Heart right ventricle (tissue), 16 donors: ENCODE measurements around the gene CARMIL3. TPM values are rescaled to one million over a fixed set of nuclear protein-coding genes. Genes with fewer than 3 reads are reported as not detected.
A peak's percentile ranks its signal among the peaks of the same experiment; 100 is the strongest.

Experiments
- ATAC-seq, 8 donors: fragments of 200-7000 bp; cut with Tn5 transposase; one replicate each; pipeline ENCODE4 v1.9.1; 2020; ENCODE audit warnings: mild to moderate bottlenecking in 8 of 8, moderate library complexity in 8 of 8, moderate number of reproducible peaks in 1 of 8
- DNase-seq, 2 donors: peaks; one replicate each; pipeline ENCODE4 v3.0.0-alpha.2; 2020
- H3K27ac ChIP-seq, 10 donors: fragments of 200-600 bp; sonication (generic) in 2 of 10; one replicate each; pipeline versions ENCODE4 v1.5.0 to v1.8.0; 2020 to 2022; ENCODE audit warnings: mild to moderate bottlenecking in 3 of 10
- H3K27me3 ChIP-seq, 7 donors: fragments of 200-600 bp; one replicate each; pipeline ENCODE4 v1.8.0; 2021 to 2022; ENCODE audit warnings: mild to moderate bottlenecking in 2 of 7
- H3K36me3 ChIP-seq, 9 donors: fragments of 200-600 bp; sonication (generic) in 1 of 9; one replicate each; pipeline versions ENCODE4 v1.5.0 to v1.8.0; 2020 to 2022; ENCODE audit warnings: mild to moderate bottlenecking in 2 of 9
- H3K4me1 ChIP-seq, 9 donors: fragments of 200-600 bp; sonication (generic) in 1 of 9; one replicate each; pipeline versions ENCODE4 v1.5.0 to v1.8.0; 2020 to 2022; ENCODE audit warnings: mild to moderate bottlenecking in 4 of 9
- H3K4me3 ChIP-seq, 10 donors: fragments of 200-600 bp; sonication (generic) in 2 of 10; one replicate each; pipeline versions ENCODE4 v1.5.0 to v1.8.0; 2020 to 2022; ENCODE audit warnings: mild to moderate bottlenecking in 7 of 10, moderate library complexity in 2 of 10
- H3K9me3 ChIP-seq, 11 donors: fragments of 200-600 bp in 10 of 11; sonication (generic) in 2 of 11; one replicate each; pipeline versions ENCODE4 v1.5.0 to v1.8.0; 2013 to 2022; ENCODE audit warnings: mild to moderate bottlenecking in 2 of 11, control low read depth in 1 of 11, moderate library complexity in 1 of 11
- CTCF ChIP-seq, 9 donors: fragments of 200-600 bp; sonication (generic) in 2 of 9; IDR thresholded peaks; one replicate each; pipeline versions ENCODE4 v1.5.0 to v1.8.0; 2021 to 2022; ENCODE audit warnings: antibody characterized with exemption in 9 of 9, mild to moderate bottlenecking in 5 of 9, moderate library complexity in 1 of 9
- WGBS, 2 donors: extraction: QIAGEN DNeasy Blood & Tissue Kit; methylation state at CpG; one replicate each; pipeline ENCODE4 v1.1.7; 2013; ENCODE audit warnings: inconsistent platforms in 1 of 2; 5-methylcytosine and 5-hydroxymethylcytosine counted together
- intact Hi-C, 10 donors: fragments of 100-400 bp; cut with DNase I; formaldehyde crosslinking; loops; one replicate each; pipeline versions ENCODE4 v1.11.1 to v1.14.2; 2022
- polyA plus RNA-seq, 2 donors: library from polyadenylated mRNA; stranded (reverse); fragments of 200-250 nt; gene quantifications; one replicate each; pipeline ENCODE4 v1.2.3, GENCODE V29; 2013
- total RNA-seq, 10 donors: library from RNA; stranded (reverse); fragmentation: NEBNext Ultra II Directional in 3 of 10; extraction: Animal tissue kit (Norgen Biotek cat#: 25700) in 3 of 10; gene quantifications; one replicate each; pipeline versions ENCODE4 v1.2.1 to v1.2.4, GENCODE V29; 2021 to 2023
- donor health status: Arrhythmogenic right ventricular cardiomyopathy.
- donor health status: ischemic (EF 13 %, LVEDD 7.1; RV severe dilation, severe dysfunction).
- donor health status: healthy with polysubstance abuse.
- donor health status: DM: no; HTN: yes; CAD: no.
- donor health status: DM: no; HTN: no; CAD: no.
- donor health status: ischemic (EF 25% LVEDD 6.9; RV normal size, moderate dysfunction).
- donor health status: ischemic (EF 25% LVEDD 5.7; RV mildly dilated, moderate dysfunction).
- donor health status: healthy.
- donor health status: DM: yes; HTN: yes; CAD: no.
- donor health status: Ischemic cardiomyopathy.
- donor health status: ischemic (EF 35%, LVEDD 5.7; RV mildly dilated, moderate dysfunction).
- donor health status: nonischemic (EF 11% LVEDD 7.7; RV severe dilation, severe dysfunction).
- donor health status: DM: yes; HTN: yes; CAD: no.
- donor health status: PGD.
- donor health status: ischemic (EF 29% LVEDD 5.4; RV normal size, mild dysfunction).
- donor health status: nonischemic (EF 23%, LVEDD 6.1; RV moderate dilation, normal function).

The CARMIL3 gene
- total and polyA plus RNA-seq, 12 donors, result 0.06 to 0.44 (median 0.12) TPM; not detected in 3

GRCh38 chr14:24113379-24113800 lies 61.6 kb downstream of the CARMIL3 start:
- no peak for TF ChIP-seq CTCF (IDR thresholded peaks at IDR 0.05)
- peak overlapping the region; percentile 90 to 99 (median 98) for H3K27ac ChIP-seq
- peak overlapping the region; percentile 24 to 80 (median 69) for H3K4me3 ChIP-seq
- H3K27me3 ChIP-seq, result no peaks in the 10 kb centered on the region
- 20 to 21% methylated on average over 15 of the region's 15 CpGs for WGBS, 2 donors
- ATAC-seq (peak in 4 of 8 donors; percentile 0 to 4 (median 2)), DNase-seq (no peak)
- peaks cover 6 to 41% (median 19%) of the 10 kb centered on the region in 9 donors for H3K4me1 ChIP-seq
- peaks cover 0 to 22% (median 15%) of the 10 kb centered on the region in 9 donors for H3K36me3 ChIP-seq
- H3K9me3 ChIP-seq, result no peaks in the 10 kb centered on the region
- intact Hi-C loops, result loop anchor here in 3 of 10 donors (5.0 kb wide), 2 partner anchors 34 to 49 kb away; partner anchors contain the start of genes PSME2 (in 2 of the 3), RNF31 (in 2 of the 3) and IRF9 (in 1 of the 3)

GRCh38 chr14:24113801-24114531 lies 62.2 kb downstream of the CARMIL3 start:
- intact Hi-C loops, result loop anchor here in 4 of 10 donors (2.0 to 5.0 kb wide), 5 partner anchors 17 to 48 kb away; partner anchors contain the start of genes PSME2 (in 3 of the 4), RNF31 (in 3 of the 4), FITM1 (in 2 of the 4) and EMC9 (in 1 of the 4)
- no peaks in the 10 kb centered on the region for H3K9me3 ChIP-seq
- H3K36me3 ChIP-seq, result peaks cover 0 to 28% (median 21%) of the 10 kb centered on the region in 9 donors
- WGBS, 2 donors, result 0% methylated on average over 42 of the region's 42 CpGs
- H3K27ac ChIP-seq, result peak overlapping the region; percentile 90 to 99 (median 98)
- DNase-seq (peak; percentile 82 to 91), ATAC-seq (peak; percentile 39 to 76 (median 64))
- peaks cover 6 to 35% (median 17%) of the 10 kb centered on the region in 9 donors for H3K4me1 ChIP-seq
- no peaks in the 10 kb centered on the region for H3K27me3 ChIP-seq
- TF ChIP-seq CTCF (IDR thresholded peaks at IDR 0.05), result no peak
- peak overlapping the region; percentile 24 to 80 (median 69) for H3K4me3 ChIP-seq

GRCh38 chr14:24114532-24115421 lies 63.0 kb downstream of the CARMIL3 start, which contains the start of the genes DCAF11 and NRL:
DCAF11 (plus strand) TSS chr14:24114777; CDS start chr14:24115595, 818 bp downstream.
NRL (minus strand) TSS chr14:24114949; CDS start chr14:24082848, 32,101 bp downstream.
- Histone ChIP-seq H3K4me1 (peaks cover 6 to 32% (median 17%) of the 10 kb centered on the region in 9 donors), H3K9me3 (no peaks in the 10 kb centered on the region), H3K27ac (peak within 1 kb of the TSS; percentile 90 to 99 (median 98)), H3K4me3 (peak within 1 kb of the TSS; percentile 34 to 80 (median 69)), H3K27me3 (no peaks in the 10 kb centered on the region), H3K36me3 (peaks cover 0 to 36% (median 29%) of the 10 kb centered on the region in 9 donors)
- WGBS, 2 donors, result 0% methylated on average over 64 to 65 of the region's 65 CpGs
- intact Hi-C loops, result loop anchor here in 4 of 10 donors (1.0 to 5.0 kb wide), 6 partner anchors 16 to 48 kb away; partner anchors contain the start of genes PSME2 (in 3 of the 4), RNF31 (in 3 of the 4), FITM1 (in 2 of the 4) and EMC9 (in 1 of the 4)
- DNase-seq (peak; percentile 98 to 99), ATAC-seq (peak; percentile 94 to 96 (median 96))
- peak in 2 of 9 donors; percentile 6 to 15 for TF ChIP-seq CTCF (IDR thresholded peaks at IDR 0.05)
